ENCODE results near the gene XPO4.

The XPO4 gene

DNA sequence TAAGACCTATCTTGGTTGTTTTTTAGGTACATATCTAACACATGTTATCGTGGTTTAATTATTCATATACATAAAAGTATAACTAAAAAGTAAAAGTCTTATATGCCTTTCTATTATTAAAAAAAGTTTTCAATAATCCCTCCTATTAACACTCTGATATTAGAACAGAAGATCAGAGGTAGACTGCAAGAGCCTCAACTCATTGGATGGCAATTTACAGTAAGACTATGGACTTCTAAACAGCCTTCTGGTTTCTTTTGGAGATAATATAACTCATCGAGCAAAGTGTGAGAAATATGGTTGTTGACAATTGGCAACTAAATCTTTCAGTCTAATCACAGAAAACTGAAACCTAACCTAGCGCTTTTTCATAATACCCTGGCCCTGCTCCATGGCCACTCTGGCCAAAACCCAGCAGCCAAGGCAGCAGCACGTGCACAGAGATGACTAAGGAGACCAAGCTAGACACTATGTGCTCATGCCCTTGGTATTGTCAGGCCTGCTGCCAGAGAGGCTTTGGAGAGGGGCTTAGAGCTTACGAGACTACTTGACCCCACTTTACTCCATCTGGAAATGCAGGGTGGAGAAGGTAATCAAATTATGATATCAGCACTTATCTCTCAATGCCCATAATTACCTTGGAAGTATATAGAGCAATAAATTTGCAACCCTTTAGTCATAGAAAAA is 88.2 kb downstream of the XPO4 start:
- DNase-seq (ENCODE audit: low spot score): no peak

DNA sequence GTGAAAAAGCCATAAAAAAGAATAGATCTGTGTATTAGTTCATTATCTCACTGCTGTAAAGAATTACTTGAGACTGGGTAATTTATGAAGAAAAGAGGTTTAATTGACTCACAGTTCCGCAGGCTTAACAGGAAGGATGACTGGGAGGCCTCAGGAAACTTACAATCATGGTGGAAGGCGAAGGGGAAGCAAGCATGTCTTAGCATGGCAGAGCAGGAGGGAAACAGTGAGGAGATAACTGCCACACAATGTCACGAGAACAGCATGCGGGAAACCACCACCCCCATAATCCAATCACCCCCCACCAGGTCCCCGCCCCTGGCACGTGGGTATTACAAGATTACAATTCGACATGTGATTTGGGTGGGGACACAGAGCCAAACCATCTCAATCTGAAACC is 89.7 kb downstream of the XPO4 start:
- TF ChIP-seq, protein P1, sequence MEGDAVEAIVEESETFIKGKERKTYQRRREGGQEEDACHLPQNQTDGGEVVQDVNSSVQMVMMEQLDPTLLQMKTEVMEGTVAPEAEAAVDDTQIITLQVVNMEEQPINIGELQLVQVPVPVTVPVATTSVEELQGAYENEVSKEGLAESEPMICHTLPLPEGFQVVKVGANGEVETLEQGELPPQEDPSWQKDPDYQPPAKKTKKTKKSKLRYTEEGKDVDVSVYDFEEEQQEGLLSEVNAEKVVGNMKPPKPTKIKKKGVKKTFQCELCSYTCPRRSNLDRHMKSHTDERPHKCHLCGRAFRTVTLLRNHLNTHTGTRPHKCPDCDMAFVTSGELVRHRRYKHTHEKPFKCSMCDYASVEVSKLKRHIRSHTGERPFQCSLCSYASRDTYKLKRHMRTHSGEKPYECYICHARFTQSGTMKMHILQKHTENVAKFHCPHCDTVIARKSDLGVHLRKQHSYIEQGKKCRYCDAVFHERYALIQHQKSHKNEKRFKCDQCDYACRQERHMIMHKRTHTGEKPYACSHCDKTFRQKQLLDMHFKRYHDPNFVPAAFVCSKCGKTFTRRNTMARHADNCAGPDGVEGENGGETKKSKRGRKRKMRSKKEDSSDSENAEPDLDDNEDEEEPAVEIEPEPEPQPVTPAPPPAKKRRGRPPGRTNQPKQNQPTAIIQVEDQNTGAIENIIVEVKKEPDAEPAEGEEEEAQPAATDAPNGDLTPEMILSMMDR (IDR thresholded peaks at IDR 0.05; ENCODE audit: extremely low read depth, insufficient read depth, missing control alignments): no peak
- in situ Hi-C loops (cut with MboI; ENCODE audit: low pct_unique_long_range_greater_than_20kb, low sequenced_read_pairs, unreplicated experiment): no loop called here

More for the DNA sequence above, 88.2 kb downstream of the XPO4 start:
- in situ Hi-C loops (cut with MboI; ENCODE audit: low pct_unique_long_range_greater_than_20kb, low sequenced_read_pairs, unreplicated experiment): no loop called here
- TF ChIP-seq, protein P1 (IDR thresholded peaks at IDR 0.05; ENCODE audit: extremely low read depth, insufficient read depth, missing control alignments): no peak

DNA sequence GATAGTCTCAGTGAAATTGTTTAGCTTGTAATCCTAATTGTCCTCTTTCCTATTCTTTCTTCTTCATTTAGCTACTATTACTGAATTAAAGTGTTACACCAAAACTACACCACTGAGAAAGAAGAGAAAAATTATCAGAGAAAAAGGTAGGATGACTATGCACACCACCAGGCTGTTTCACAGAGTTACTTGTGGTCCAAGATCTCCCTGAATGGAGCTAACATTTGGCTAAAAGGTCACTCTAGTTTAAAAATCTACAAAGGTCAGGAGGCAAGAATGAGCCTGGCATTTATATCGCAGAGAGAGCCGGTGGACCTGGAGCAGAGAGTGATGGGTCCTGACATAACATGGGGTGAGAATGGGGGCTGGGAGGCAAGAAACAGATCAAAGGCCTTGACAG is 91.7 kb downstream of the XPO4 start:
- DNase-seq (ENCODE audit: low spot score): no peak
- in situ Hi-C loops (cut with MboI; ENCODE audit: low pct_unique_long_range_greater_than_20kb, low sequenced_read_pairs, unreplicated experiment): no loop called here
- TF ChIP-seq, protein P1 (IDR thresholded peaks at IDR 0.05; ENCODE audit: extremely low read depth, insufficient read depth, missing control alignments): no peak

More for the DNA sequence above, 89.7 kb downstream of the XPO4 start:
- DNase-seq (ENCODE audit: low spot score): no peak

DNA sequence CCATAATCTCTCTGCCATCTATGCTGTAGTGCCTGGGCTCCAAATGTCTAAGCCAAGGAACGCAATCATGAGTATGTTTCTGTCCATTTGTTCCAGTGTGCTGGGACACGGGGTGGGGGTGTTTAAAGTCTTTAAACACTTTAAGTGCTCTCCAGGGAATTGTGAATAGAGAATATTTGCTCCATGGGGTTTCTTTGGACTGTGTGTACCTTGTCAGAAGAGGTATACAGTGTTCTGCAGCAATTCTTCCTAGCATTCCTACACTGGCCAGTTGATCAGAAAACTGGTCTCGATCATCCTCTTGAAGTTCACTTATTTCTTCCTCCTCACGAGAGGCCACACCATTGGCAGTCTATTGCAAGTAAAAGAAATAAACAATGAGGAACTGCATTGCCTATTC is 93.7 kb downstream of the XPO4 start:
- no peak for DNase-seq (ENCODE audit: low spot score)
- in situ Hi-C loops (cut with MboI; ENCODE audit: low pct_unique_long_range_greater_than_20kb, low sequenced_read_pairs, unreplicated experiment): no loop called here
- TF ChIP-seq, protein P1 (IDR thresholded peaks at IDR 0.05; ENCODE audit: extremely low read depth, insufficient read depth, missing control alignments): no peak

DNA sequence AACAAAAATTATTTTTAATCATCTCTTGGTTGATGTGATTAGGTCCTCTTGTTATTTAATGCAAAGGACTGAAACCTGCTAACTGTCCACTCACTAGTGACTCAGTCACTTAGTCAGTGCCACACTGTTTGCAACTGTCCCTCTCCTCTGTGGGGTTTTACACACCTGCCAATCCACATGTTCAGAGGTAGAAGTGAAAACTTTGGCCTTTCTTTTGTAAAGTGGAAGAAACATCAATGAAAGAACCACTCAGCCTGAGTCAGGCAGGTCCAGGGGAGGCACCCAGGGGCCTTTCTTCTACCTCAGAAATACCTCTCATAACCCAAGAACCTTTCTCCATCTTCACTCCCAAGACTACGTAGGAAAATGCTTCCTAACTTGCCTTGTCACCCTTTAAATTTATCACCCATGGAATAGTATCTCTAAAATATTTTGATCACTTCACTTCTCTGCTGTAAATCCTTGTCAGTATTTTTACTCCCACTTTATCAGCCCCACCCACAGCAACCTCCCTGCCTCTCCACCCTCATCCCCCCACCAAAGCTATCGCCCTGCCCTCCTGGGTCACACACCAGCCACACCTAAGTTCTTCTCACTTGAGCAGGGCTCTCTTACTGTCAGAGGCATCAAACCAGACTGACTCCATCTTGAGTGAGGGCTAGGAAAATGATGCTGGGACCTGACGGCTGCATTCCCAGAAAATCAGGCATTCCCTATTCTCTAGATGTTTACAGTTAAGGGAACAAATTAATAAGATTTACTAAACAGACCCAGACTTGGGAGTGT is 99.2 kb downstream of the XPO4 start:
- TF ChIP-seq, protein P1 (IDR thresholded peaks at IDR 0.05; ENCODE audit: extremely low read depth, insufficient read depth, missing control alignments): no peak
- no peak for DNase-seq (ENCODE audit: low spot score)
- in situ Hi-C loops (cut with MboI; ENCODE audit: low pct_unique_long_range_greater_than_20kb, low sequenced_read_pairs, unreplicated experiment): no loop called here

DNA sequence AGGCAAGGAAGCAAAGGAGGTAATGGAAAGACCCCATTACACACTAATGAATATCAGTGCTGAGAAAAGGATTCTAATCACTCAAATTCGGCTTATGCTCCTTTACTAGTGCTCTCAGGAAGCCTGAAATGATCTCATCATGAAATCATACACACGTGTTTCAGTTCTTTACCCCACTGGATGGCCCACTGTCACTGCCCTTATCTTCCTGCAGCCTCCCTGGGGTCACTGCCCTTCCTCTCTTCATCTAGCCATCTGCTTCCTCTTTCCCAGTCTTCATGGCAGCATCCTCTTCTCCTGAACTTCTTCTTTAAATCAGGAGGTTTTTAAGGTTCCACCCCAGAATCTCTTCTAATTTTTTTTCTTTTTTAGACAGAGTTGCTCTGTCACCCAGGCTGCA is 100.8 kb downstream of the XPO4 start:
- TF ChIP-seq, protein P1 (IDR thresholded peaks at IDR 0.05; ENCODE audit: extremely low read depth, insufficient read depth, missing control alignments): no peak
- in situ Hi-C loops (cut with MboI; ENCODE audit: low pct_unique_long_range_greater_than_20kb, low sequenced_read_pairs, unreplicated experiment): no loop called here
- no peak for DNase-seq (ENCODE audit: low spot score)

All from GM13977 (cell line).